GM23338 (cell line): Measurements from ENCODE around the gene AMIGO1. TPM values are rescaled to one million over a fixed set of nuclear protein-coding genes. Genes with fewer than 3 reads are reported as not detected.

ENCODE experiments used
- ATAC-seq: fragments of 200-7000 bp; cut with Tn5 transposase; 3 replicates; pipeline ENCODE4 v1.9.1; 2020
- DNase-seq: peaks from one replicate; pipeline ENCODE4 v3.0.0-alpha.2; 2015; ENCODE audit warnings: low spot score
- H2AFZ ChIP-seq: fragments of 200-600 bp; sonication (generic); 2 replicates; pipeline ENCODE4 v1.8.0; 2016; ENCODE audit warnings: antibody characterized with exemption, mild to moderate bottlenecking, moderate library complexity
- H3F3A ChIP-seq: fragments of 200-600 bp; sonication (generic); replicated peaks from 2 replicates; pipeline ENCODE4 v1.8.0; 2017; ENCODE audit warnings: antibody characterized with exemption, mixed run types, low read depth
- H3K27ac ChIP-seq: fragments of 200-600 bp; sonication (generic); 2 replicates; pipeline ENCODE4 v1.6.1; 2016; ENCODE audit warnings: low read depth
- H3K27me3 ChIP-seq: fragments of 200-600 bp; sonication (generic); 2 replicates; pipeline ENCODE4 v1.8.0; 2016; ENCODE audit warnings: mild to moderate bottlenecking, mixed run types, moderate library complexity; ENCODE audit not compliant: insufficient read depth
- H3K36me3 ChIP-seq: fragments of 200-600 bp; sonication (generic); 2 replicates; pipeline ENCODE4 v1.8.0; 2016; ENCODE audit warnings: mild to moderate bottlenecking; ENCODE audit not compliant: insufficient read depth
- H3K4me1 ChIP-seq: fragments of 200-600 bp; sonication (generic); 2 replicates; pipeline ENCODE4 v1.8.0; 2016; ENCODE audit warnings: mild to moderate bottlenecking, moderate library complexity; ENCODE audit not compliant: insufficient read depth
- H3K4me2 ChIP-seq: fragments of 200-600 bp; sonication (generic); 2 replicates; pipeline ENCODE4 v1.7.1; 2017; ENCODE audit warnings: mixed run types
- H3K4me3 ChIP-seq: fragments of 200-600 bp; sonication (generic); 2 replicates; pipeline ENCODE4 v1.6.1; 2016; ENCODE audit warnings: mixed run types
- H3K79me2 ChIP-seq: fragments of 200-600 bp; sonication (generic); replicated peaks from 2 replicates; pipeline ENCODE4 v1.8.0; 2017; ENCODE audit warnings: mild to moderate bottlenecking; ENCODE audit not compliant: insufficient read depth
- H3K9me2 ChIP-seq: fragments of 200-600 bp; sonication (generic); 2 replicates; pipeline ENCODE4 v1.8.0; 2017; ENCODE audit not compliant: insufficient read depth
- H4K20me1 ChIP-seq: fragments of 200-600 bp; sonication (generic); replicated peaks from 2 replicates; pipeline ENCODE4 v1.8.0; 2017; ENCODE audit warnings: mild to moderate bottlenecking; ENCODE audit not compliant: insufficient read depth
- H3K27ac Mint-ChIP-seq: 2 replicates; pipeline ENCODE4 v1.8.0; 2020; ENCODE audit warnings: inconsistent platforms, mild to moderate bottlenecking, moderate library complexity, mixed read lengths
- H3K27me3 Mint-ChIP-seq: 3 replicates; pipeline ENCODE4 v1.8.0; 2022; ENCODE audit warnings: low read depth, mild to moderate bottlenecking, moderate library complexity, mixed read lengths, inconsistent platforms; ENCODE audit not compliant: insufficient read depth, poor library complexity
- H3K36me3 Mint-ChIP-seq: 3 replicates; pipeline ENCODE4 v1.8.0; 2021; ENCODE audit warnings: low read depth, mild to moderate bottlenecking, inconsistent platforms, moderate library complexity, mixed read lengths
- H3K4me1 Mint-ChIP-seq: 3 replicates; pipeline ENCODE4 v1.8.0; 2020; ENCODE audit warnings: mild to moderate bottlenecking, inconsistent platforms, mixed read lengths
- H3K4me3 Mint-ChIP-seq: 3 replicates; pipeline ENCODE4 v1.8.0; 2021; ENCODE audit warnings: moderate library complexity, mild to moderate bottlenecking, inconsistent platforms, mixed read lengths
- H3K9me3 Mint-ChIP-seq: 3 replicates; pipeline ENCODE4 v1.8.0; 2020; ENCODE audit warnings: moderate library complexity, mild to moderate bottlenecking, inconsistent platforms, mixed read lengths
- CREB1 ChIP-seq: fragments of 250-450 bp; sonication (Bioruptor Pico); IDR thresholded peaks from 2 replicates; pipeline ENCODE4 v1.5.0; 2020; ENCODE audit warnings: low read depth, mild to moderate bottlenecking, moderate library complexity
- CTCF ChIP-seq, 2 experiments: fragments of 200-600 bp in 1 of 2; sonication (generic) in 1 of 2; conservative IDR thresholded peaks; 2 replicates each; pipeline versions ENCODE4 v1.5.1 to v1.6.1; 2016 to 2017; ENCODE audit warnings: antibody characterized with exemption in 2 of 2, low read depth in 2 of 2, mild to moderate bottlenecking in 2 of 2, moderate library complexity in 1 of 2
- ETS1 ChIP-seq: IDR thresholded peaks from 2 replicates; pipeline ENCODE4 v1.6.1; 2016; ENCODE audit warnings: antibody characterized with exemption
- EZH2 ChIP-seq: fragments of 200-600 bp; sonication (generic); IDR thresholded peaks from one replicate; pipeline ENCODE4 v1.8.0; 2017; ENCODE audit warnings: antibody characterized with exemption, mild to moderate bottlenecking, low read depth; ENCODE audit not compliant: unreplicated experiment
- EZH2phosphoT487 ChIP-seq: fragments of 200-600 bp; sonication (generic); IDR thresholded peaks from one replicate; pipeline ENCODE4 v1.8.1; 2018; ENCODE audit warnings: antibody characterized with exemption; ENCODE audit not compliant: unreplicated experiment
- JUNB ChIP-seq: IDR thresholded peaks from one replicate; pipeline ENCODE4 v1.6.1; 2016; ENCODE audit warnings: antibody characterized with exemption; ENCODE audit not compliant: unreplicated experiment
- NANOG ChIP-seq: IDR thresholded peaks from 2 replicates; pipeline ENCODE4 v1.6.1; 2016; ENCODE audit warnings: antibody characterized with exemption, borderline replicate concordance
- POLR2AphosphoS5 ChIP-seq: IDR thresholded peaks from 2 replicates; pipeline ENCODE4 v1.6.1; 2016; ENCODE audit warnings: antibody characterized with exemption, low read depth
- REST ChIP-seq: IDR thresholded peaks from one replicate; pipeline ENCODE4 v1.6.1; 2018; ENCODE audit warnings: antibody characterized with exemption; ENCODE audit not compliant: unreplicated experiment
- STAT1 ChIP-seq: IDR thresholded peaks from one replicate; pipeline ENCODE4 v1.6.1; 2016; ENCODE audit warnings: antibody characterized with exemption; ENCODE audit not compliant: unreplicated experiment
- ZNF114 ChIP-seq: fragments of 250-450 bp; sonication (Bioruptor Pico); IDR thresholded peaks from 2 replicates; pipeline ENCODE4 v1.5.0; 2020; ENCODE audit warnings: mild to moderate bottlenecking, moderate library complexity
- ZNF331 ChIP-seq: fragments of 250-450 bp; sonication (Bioruptor Pico); IDR thresholded peaks from 2 replicates; pipeline ENCODE4 v1.5.0; 2020; ENCODE audit warnings: low read depth, mild to moderate bottlenecking, moderate library complexity
- ZNF462 ChIP-seq: fragments of 250-450 bp; sonication (Bioruptor Pico); IDR thresholded peaks from 2 replicates; pipeline ENCODE4 v1.5.0; 2020; ENCODE audit warnings: mild to moderate bottlenecking, moderate library complexity
- polyA plus RNA-seq: library from polyadenylated mRNA; unstranded; fragments of >200 nt; fragmentation: Nextera tagmentation; extraction: Ambion mirVana; gene quantifications from 2 replicates; pipeline ENCODE4 v1.2.1, GENCODE V29; 2016
- total RNA-seq: library from RNA; depleted of rRNA; stranded (reverse); fragments of >200 nt; shearing (Covaris generic); gene quantifications from 2 replicates; pipeline ENCODE4 v1.2.3, GENCODE V29; 2014

AMIGO1 gene
- total and polyA plus RNA-seq, 2 experiments from 2014 or later = 0.53 to 3.8 TPM

GRCh38 chr1:109474697-109475096, 34.8 kb downstream of the AMIGO1 start:
- H2AFZ ChIP-seq = no peak overlapping the region
- H3K79me2 ChIP-seq = no peaks in the 10 kb centered on the region
- no peaks in the 10 kb centered on the region for H3K9me2 ChIP-seq
- no peaks in the 10 kb centered on the region for H3F3A ChIP-seq
- Mint-ChIP-seq H3K27me3 (peaks cover 10% of the 10 kb centered on the region), H3K27ac (no peak overlapping the region), H3K9me3 (no peaks in the 10 kb centered on the region; the same call in 2 of the 3 replicates), H3K36me3 (no peaks in the 10 kb centered on the region), H3K4me1 (peaks cover 10% of the 10 kb centered on the region; the same call in 2 of the 3 replicates), H3K4me3 (no peak overlapping the region)
- no peaks in the 10 kb centered on the region; the same call in 1 of the 2 replicates for H3K4me1 ChIP-seq
- H3K27me3 ChIP-seq = peaks cover 8% of the 10 kb centered on the region; the same call in 1 of the 2 replicates
- H3K36me3 ChIP-seq = no peaks in the 10 kb centered on the region
- TF ChIP-seq POLR2AphosphoS5 (no peak), CTCF (conservative IDR thresholded peaks at IDR 0.05; ENCODE audit: low read depth in 2 of 2) (no peak), ZNF114 (no peak), JUNB (no peak), ZNF462 (CRISPR knock-in tag) (no peak), ZNF331 (no peak), EZH2phosphoT487 (no peak), CREB1 (no peak), NANOG (no peak), STAT1 (no peak), EZH2 (no peak), ETS1 (no peak), REST (no peak)
- ATAC-seq = no peak
- no peak for DNase-seq
- H3K4me2 ChIP-seq = no peak overlapping the region
- H4K20me1 ChIP-seq = no peaks in the 10 kb centered on the region
- H3K4me3 ChIP-seq = no peak overlapping the region
- no peak overlapping the region for H3K27ac ChIP-seq
